Stimulated activated CD4-positive, alpha-beta T cell treated with anti-CD3 and anti-CD28 coated beads, Interleukin-1b, Interleukin-23, amount 100 ng/mL, for 4 hours (primary cell): ENCODE data around the gene SV2B.

Experiments used
- DNase-seq, 2 donors: peaks; one replicate each; pipeline ENCODE4 v3.0.0-alpha.2; 2020; ENCODE audit warnings: low read depth in 2 of 2

Gene SV2B

GRCh38 chr15:91231703-91232102 lies 131.6 kb downstream of the SV2B start:
- no peak for DNase-seq

GRCh38 chr15:91234759-91235158 lies 134.7 kb downstream of the SV2B start:
- DNase-seq: no peak

GRCh38 chr15:91235376-91235775 lies 135.3 kb downstream of the SV2B start:
- no peak for DNase-seq

- DNase-seq: no peak
Measured at GRCh38 chr15:91237445-91237844, 137.4 kb downstream of the SV2B start.

- DNase-seq: no peak
Measured at GRCh38 chr15:91238644-91239425, 138.8 kb downstream of the SV2B start.

- DNase-seq: no peak
Measured at GRCh38 chr15:91243826-91244225, 143.8 kb downstream of the SV2B start.

GRCh38 chr15:91244919-91245318 lies 144.9 kb downstream of the SV2B start:
- no peak for DNase-seq

GRCh38 chr15:91246998-91247397 lies 146.9 kb downstream of the SV2B start:
- no peak for DNase-seq

GRCh38 chr15:91249591-91249990 lies 149.5 kb downstream of the SV2B start:
- no peak for DNase-seq

GRCh38 chr15:91252322-91252721 lies 152.3 kb downstream of the SV2B start:
- no peak for DNase-seq

- no peak for DNase-seq
Measured at GRCh38 chr15:91252756-91253155, 152.7 kb downstream of the SV2B start.

- no peak for DNase-seq
Measured at GRCh38 chr15:91253605-91254004, 153.5 kb downstream of the SV2B start.

GRCh38 chr15:91254766-91255165 lies 154.7 kb downstream of the SV2B start:
- DNase-seq: no peak

- no peak for DNase-seq
Measured at GRCh38 chr15:91255670-91256192, 155.7 kb downstream of the SV2B start.

GRCh38 chr15:91257746-91258414 lies 157.8 kb downstream of the SV2B start:
- no peak for DNase-seq

GRCh38 chr15:91258415-91258759 lies 158.3 kb downstream of the SV2B start:
- no peak for DNase-seq

GRCh38 chr15:91259077-91259476 lies 159.0 kb downstream of the SV2B start:
- no peak for DNase-seq

GRCh38 chr15:91261345-91261744 lies 161.3 kb downstream of the SV2B start:
- no peak for DNase-seq

GRCh38 chr15:91263632-91264531 lies 163.8 kb downstream of the SV2B start:
- DNase-seq: no peak

GRCh38 chr15:91264651-91265351 lies 164.7 kb downstream of the SV2B start:
- DNase-seq: no peak

- no peak for DNase-seq
Measured at GRCh38 chr15:91265416-91265940, 165.4 kb downstream of the SV2B start.
